Measurements from ENCODE around the gene COPS9.
A peak's percentile ranks its signal among the peaks of the same experiment; 100 is the strongest.

COPS9 gene

GRCh38 chr2:240105982-240106381 lies 30.1 kb downstream of the COPS9 start:
- no peak for DNase-seq

- DNase-seq, result no peak
Measured at GRCh38 chr2:240103136-240103535, 33.0 kb downstream of the COPS9 start.

DNA sequence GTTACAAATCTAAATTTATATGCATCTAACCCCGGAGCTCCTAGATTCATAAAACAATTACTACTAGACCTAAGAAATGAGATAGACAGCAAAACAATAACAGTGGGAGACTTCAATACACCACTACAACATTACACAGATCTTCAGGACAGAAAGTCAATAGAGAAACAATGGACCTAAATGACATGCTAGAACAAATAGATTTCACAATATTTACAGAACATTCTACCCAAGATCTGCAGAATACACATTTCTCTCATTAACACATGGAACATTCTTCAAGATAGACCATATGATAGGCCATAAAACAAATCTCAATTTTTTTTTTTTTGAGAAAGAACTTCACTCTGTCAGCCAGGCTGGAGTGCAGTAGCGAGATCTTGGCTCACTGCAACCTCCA lies 37.8 kb downstream of the COPS9 start:
- no peak for DNase-seq

- DNase-seq, result peak in 1 of 2 experiments; percentile 23
Measured at GRCh38 chr2:240095556-240096523, 40.3 kb downstream of the COPS9 start.

GRCh38 chr2:240089306-240089705 lies 46.8 kb downstream of the COPS9 start:
- DNase-seq, result no peak

DNA sequence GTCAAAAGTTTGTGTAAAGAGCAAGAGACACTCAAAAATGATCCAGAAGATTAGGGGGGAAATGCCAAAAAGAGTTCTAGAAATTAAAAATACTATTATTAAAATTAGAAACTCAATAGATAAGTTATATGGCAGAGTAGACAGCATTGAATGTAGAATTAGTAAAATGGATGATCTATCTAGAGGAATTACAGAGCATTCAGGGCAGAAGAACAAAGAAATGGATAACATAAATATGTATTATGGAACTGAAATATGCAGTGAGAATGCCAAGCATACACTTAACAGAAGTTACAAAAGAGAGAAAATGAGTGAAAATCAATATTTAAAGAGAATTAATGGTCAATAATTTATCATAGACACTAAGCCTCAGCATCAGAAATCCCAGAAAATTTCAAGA lies 49.5 kb downstream of the COPS9 start:
- no peak for DNase-seq

Measured in NCI-H526 (cell line).